DOHH2 (cell line): Measurements from ENCODE around the gene C9orf72.

Experiments used
- EZH2phosphoT487 ChIP-seq: fragments of 200-600 bp; sonication (generic); IDR thresholded peaks from 2 replicates; pipeline ENCODE4 v1.6.1; 2017; ENCODE audit warnings: borderline replicate concordance, mild to moderate bottlenecking, antibody characterized with exemption, low read length, moderate library complexity, mixed read lengths
- TF ChIP-seq, protein P1 (sequence below): fragments of 200-600 bp; sonication (generic); IDR thresholded peaks from one replicate; pipeline ENCODE4 v1.5.1; 2014; ENCODE audit warnings: antibody characterized with exemption, mild to moderate bottlenecking, low read depth, low read length; ENCODE audit not compliant: poor library complexity, severe bottlenecking

DNA sequence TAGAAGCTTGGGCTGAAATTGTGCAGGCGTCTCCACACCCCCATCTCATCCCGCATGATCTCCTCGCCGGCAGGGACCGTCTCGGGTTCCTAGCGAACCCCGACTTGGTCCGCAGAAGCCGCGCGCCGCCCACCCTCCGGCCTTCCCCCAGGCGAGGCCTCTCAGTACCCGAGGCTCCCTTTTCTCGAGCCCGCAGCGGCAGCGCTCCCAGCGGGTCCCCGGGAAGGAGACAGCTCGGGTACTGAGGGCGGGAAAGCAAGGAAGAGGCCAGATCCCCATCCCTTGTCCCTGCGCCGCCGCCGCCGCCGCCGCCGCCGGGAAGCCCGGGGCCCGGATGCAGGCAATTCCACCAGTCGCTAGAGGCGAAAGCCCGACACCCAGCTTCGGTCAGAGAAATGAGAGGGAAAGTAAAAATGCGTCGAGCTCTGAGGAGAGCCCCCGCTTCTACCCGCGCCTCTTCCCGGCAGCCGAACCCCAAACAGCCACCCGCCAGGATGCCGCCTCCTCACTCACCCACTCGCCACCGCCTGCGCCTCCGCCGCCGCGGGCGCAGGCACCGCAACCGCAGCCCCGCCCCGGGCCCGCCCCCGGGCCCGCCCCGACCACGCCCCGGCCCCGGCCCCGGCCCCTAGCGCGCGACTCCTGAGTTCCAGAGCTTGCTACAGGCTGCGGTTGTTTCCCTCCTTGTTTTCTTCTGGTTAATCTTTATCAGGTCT is at the start of gene C9orf72:
- TF ChIP-seq, protein P1, sequence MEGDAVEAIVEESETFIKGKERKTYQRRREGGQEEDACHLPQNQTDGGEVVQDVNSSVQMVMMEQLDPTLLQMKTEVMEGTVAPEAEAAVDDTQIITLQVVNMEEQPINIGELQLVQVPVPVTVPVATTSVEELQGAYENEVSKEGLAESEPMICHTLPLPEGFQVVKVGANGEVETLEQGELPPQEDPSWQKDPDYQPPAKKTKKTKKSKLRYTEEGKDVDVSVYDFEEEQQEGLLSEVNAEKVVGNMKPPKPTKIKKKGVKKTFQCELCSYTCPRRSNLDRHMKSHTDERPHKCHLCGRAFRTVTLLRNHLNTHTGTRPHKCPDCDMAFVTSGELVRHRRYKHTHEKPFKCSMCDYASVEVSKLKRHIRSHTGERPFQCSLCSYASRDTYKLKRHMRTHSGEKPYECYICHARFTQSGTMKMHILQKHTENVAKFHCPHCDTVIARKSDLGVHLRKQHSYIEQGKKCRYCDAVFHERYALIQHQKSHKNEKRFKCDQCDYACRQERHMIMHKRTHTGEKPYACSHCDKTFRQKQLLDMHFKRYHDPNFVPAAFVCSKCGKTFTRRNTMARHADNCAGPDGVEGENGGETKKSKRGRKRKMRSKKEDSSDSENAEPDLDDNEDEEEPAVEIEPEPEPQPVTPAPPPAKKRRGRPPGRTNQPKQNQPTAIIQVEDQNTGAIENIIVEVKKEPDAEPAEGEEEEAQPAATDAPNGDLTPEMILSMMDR, result no peak
- no peak for TF ChIP-seq EZH2phosphoT487
